HG03280 (cell line): Measurements from ENCODE around the gene AOX1.
"Not testable (repeated sequence)": the region's sequence is repeated elsewhere in the genome, so short reads cannot be mapped to it uniquely, and the experiment has no call there.

ENCODE experiments used
- ATAC-seq: cut with Tn5 transposase; IDR thresholded peaks from one replicate; pipeline ENCODE4 v1.9.1; 2021; ENCODE audit warnings: mild to moderate bottlenecking, moderate library complexity; ENCODE audit not compliant: unreplicated experiment

AOX1 gene

DNA sequence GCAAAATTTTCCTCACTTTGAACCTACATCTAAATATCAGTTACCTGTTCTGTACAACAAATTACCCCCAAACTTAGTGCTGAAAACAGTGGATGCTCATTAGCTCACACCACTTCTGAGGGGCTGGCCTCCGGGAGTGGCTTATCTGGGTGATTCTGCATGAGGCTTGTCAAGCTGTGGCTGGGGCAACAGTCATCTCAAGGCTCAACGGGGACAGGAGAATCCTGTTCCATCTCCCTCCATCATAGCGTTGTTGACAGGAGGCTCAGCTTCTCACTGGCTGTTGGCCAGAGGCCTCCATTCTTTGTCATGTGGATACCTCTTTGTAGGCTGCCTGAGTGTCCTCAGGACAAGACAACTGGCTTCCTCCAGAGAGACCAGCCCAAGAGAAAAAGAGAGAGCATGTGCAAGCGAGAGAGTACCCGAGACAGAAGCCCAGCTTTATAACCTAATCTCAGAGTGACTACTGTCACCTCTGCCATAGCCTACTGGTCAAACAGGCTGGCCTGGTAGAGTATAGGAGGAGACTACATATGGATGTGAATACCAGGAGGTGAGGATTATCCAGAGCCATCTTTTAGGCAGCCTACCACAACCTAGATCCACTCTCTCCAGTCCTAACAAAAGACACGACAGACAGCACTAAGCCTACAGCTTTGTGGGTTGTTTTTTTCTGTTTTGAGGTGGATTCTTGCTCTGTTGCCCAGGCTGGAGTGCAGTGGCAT, 79.1 kb downstream of the AOX1 start:
- no peak for ATAC-seq

DNA sequence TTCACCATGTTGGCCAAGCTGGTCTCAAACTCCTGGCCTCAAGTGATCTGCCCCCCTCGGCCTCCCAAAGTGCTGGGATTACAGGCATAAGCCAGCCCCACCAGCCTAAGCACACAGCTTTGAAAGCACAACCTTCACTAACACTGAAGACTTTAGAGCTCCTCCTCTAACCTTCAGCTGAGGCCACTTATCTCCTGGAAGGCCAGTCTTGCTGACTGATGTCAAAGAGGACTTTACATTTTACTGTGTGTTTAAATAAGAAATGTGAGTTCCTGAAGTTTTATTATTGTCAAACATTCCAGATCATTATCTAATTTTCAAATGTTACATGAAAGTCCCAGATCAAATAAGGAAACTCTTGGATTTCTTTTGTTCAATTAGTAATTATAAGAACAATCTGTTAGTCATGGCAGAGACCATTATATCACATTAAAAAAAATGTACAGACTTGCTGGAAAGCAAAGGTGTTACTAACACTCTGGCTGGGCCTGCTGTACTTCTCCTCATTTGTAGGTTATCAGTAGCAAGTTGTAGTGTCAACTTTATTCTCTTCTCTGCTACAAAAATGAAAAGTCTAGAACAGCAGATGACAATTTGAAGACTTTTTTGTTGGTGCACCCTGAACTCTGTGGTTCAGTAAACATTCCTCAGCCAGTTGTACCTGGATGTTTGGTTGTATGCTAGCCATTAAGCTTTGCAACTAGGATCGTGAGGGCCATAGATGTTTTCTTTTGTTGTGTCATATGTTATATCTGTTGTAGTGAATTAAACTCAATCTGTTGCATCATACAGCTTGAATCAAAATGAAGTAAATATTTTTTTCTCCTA, 80.0 kb downstream of the AOX1 start:
- no peak for ATAC-seq

DNA sequence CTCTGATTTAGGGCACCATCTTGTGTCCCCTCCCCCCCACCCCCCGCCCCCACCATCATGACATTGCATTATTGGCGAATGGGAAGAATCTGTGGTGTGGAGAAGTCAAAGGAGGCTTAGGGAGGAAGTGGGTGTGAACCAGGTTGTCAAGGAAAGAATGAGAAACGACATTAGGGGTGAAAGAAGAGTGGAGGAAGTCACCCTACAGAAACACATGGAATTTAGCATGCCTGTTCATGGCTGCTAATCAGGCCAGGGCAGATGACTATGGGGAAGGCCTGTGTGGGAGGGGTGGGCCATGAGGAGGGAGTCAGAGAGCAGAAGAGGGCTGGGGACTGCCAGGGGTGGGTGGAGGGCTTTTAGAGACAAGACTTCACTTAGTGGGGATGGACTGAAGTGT, 81.6 kb downstream of the AOX1 start:
- ATAC-seq: no peak

DNA sequence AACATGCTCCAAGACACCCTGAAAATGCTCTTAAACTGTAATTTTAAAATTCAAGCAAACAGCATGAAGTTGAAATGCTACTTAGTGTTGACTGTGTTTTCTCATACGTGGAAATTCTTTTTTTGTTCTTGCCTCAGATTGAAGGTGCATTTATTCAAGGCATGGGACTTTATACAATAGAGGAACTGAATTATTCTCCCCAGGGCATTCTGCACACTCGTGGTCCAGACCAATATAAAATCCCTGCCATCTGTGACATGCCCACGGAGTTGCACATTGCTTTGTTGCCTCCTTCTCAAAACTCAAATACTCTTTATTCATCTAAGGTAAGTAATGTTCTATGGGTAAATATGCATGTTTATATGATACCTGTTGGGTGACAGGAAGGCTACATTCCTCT, 82.7 kb downstream of the AOX1 start:
- ATAC-seq: no peak

DNA sequence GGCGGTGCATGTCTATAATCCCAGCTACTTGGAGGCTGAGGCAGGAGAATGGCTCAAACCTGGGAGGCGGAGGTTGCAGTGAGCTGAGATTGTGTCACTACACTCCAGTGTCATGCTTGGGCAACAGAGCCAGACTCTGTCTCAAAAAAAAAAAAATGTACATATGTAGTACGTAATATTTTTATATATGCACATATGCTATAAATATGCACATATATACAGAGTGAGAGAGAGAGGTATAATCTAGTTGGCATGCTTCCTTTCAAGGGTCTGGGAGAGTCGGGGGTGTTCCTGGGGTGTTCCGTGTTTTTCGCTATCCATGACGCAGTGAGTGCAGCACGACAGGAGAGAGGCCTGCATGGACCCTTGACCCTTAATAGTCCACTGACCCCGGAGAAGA, 83.5 kb downstream of the AOX1 start:
- no peak for ATAC-seq

DNA sequence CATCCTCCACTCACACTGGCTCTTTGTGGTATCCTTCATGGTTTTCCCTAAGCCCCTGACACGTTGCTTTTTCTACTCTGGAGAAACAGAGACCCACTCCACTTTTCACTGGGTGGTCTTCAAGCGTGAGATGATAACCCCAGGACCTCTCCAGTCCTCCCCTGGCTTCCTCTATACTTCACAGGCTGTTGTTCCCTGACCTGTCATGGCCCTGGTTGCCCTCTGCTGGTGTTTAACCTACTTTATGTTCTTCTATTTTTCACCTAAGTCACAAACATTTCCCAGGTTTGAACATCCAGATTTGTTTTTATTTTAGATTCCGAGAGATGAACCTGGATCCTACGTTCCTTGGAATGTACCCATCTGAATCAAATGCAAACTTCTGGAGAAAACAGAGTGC, 84.5 kb downstream of the AOX1 start:
- ATAC-seq: no peak

DNA sequence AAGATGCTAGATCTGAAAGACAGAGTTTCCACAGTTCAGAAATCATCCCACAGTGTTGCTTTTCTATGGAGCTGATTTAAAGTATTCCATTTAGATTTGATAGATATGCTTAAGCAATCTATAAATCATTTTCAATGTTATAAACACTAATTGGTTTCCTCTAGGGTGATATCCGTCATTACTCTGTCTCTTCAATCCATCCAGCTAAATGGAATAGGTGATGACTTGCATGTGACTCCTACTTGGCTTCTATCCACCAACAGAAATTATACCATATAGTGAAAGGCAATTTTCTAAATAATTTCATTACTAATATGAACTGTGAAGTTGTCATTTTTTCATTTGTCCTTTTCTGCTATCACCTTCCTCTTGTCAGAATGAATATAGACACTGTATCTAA, 84.9 kb downstream of the AOX1 start:
- ATAC-seq: no peak

DNA sequence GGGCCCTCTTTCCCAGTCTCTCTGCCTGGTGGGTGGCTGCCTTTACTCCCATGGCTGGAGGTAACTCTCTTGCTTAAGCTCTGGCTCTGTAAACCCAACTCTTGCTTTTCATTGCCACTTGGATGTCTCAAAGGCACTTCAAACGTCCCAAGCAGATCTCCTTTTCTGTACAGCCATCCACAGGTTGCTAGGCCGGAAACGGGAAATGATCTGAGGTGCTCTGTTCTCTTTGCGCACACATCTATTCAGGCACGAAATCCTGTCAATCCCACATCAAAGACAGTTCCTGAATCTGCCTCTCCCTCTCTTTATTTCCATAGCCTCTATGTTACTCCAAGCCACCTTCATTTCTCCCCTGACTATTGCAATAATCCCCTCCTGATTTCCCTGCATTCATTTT, 87.4 kb downstream of the AOX1 start:
- no peak for ATAC-seq

DNA sequence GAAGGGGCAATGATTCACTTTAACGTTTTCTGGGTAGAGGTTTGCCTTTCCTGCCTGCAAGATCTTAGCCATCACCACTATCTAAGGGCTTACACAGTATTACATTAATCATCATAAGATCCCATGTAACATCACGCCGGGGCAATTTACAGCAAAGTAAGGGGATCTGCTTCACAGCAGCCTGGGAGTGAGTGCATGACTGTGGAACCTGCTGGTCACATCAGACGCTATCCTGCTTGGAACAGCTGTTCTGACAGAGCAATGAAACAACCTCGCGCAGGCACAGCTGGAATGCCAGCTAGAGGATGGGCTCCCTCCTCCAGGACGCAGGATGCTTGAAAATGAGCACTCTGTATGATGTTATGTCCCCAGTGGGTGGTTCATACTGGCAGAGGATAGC, 89.0 kb downstream of the AOX1 start:
- ATAC-seq: no peak

DNA sequence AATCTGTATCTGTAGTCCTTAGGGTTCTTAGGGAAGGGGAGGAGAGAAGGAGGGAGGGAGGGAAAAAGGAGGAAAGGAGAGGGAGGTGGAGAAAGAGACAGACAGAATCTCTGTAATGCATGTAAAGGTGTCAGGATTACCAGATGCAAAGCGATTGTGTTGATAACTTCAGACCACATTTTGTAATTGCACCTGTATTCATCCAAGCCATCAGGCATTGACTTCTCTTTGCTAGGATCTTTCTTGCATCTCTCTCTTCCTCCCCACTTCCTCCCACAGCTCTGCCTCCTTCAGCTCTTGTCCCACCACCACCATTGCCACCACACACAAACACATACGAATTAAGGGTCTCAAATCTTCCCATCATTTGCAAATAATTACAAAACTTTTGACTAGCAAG, 91.4 kb downstream of the AOX1 start:
- ATAC-seq: no peak

DNA sequence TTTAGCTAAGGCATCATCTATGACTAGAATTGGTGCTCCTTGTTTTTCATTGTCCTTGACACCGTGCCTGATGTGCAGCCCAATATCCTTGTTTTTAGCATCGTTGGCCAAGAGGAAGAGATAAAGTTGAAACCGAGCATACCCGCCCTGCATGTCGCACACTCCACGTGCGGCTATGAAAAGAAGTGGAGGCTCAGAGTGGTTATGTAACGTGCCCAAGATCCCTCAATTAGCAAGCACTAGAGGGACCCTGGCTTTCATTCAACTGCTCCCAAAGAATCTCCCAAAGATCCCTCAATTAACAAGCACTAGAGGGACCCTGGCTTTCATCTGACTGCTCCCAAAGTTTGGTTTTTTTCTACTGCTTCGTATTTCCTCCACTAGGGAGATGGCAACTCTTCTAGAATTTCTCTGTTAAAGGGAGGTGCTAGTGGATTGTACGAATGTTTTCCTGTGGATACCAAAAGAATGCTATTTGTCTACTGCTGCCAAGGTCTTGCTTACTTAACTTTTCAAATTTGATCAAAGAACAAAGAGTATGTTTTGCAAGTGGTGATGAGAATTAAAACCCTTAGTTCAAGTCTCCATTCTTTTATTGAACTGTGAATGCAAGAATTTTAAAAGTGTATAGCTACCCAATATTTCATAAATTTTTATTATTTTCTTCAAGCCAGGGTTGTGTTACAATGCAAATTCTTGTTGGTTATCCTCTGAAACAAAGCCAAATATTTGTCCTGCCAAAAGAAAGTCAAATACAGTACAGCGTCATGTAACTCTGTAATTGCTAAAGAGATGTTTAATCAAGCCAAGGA, 92.1 kb downstream of the AOX1 start:
- ATAC-seq: no peak

DNA sequence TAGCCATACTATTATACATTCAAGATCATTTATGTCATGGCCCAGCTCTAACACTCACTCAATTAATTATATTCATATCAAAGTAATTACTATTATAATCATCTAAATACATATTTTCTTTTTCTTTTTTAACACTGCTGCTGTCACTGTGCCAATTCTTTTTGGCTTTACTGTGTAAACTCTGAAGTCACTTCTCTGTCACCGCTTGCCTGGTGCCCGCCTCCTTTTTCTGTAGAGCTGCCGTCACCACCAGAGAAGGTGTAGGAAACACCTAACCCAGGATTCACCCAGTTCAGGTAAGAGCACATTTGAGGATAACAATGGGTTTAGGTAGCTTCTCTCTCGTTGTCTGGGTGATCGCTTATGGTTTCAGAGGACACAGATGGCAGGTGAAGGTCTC, 93.3 kb downstream of the AOX1 start:
- ATAC-seq: no peak

DNA sequence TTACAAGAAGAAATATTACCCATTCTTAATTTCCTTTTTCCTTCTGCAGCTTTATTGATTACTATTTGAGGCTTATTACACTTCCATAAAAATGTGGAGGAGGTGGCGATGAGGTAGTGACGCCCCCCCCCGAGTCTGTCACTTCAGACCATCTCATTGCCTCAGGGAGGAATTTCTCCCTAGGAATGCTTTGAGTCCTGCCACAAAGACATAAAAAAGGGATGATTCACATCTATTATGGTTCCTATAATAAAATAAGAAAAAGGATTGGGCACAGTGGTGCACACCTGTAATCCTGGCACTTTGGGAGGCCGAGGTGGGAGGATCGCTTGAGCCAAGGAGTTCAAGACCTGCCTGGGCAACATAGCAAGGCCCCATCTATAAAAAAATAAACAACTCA, 93.7 kb downstream of the AOX1 start:
- no peak for ATAC-seq

DNA sequence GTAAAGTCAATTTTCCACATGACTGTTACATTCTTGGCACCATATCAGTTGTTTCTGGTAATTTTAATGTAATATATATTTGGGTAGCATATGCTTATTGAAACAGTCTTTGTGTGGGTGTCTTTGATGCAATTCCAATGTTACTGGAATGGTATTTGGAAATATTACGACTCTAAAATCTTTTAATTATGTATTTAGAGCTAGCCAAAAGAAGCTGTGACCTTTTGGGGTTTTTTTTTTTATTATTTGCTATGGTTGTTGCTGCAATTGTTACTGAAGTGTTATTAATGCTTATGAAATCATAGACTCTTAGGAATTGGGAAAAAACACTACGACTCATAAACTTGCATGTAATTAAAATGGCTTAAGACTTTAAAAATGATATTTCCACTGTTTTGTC, 95.9 kb downstream of the AOX1 start:
- no peak for ATAC-seq

DNA sequence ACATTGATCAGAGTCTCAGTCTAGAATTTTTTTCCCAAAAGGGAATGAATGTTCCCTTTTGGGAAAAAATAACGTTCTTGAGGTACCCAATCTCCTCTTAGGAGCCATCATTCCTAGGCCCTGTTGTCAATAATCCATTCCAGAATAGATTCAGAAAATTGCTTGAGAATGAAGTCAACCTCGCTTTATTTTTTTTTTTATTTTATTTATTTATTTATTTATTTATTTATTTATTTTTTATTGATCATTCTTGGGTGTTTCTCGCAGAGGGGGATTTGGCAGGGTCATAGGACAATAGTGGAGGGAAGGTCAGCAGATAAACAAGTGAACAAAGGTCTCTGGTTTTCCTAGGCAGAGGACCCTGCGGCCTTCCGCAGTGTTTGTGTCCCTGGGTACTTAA, 96.6 kb downstream of the AOX1 start:
- ATAC-seq: not testable (repeated sequence)

DNA sequence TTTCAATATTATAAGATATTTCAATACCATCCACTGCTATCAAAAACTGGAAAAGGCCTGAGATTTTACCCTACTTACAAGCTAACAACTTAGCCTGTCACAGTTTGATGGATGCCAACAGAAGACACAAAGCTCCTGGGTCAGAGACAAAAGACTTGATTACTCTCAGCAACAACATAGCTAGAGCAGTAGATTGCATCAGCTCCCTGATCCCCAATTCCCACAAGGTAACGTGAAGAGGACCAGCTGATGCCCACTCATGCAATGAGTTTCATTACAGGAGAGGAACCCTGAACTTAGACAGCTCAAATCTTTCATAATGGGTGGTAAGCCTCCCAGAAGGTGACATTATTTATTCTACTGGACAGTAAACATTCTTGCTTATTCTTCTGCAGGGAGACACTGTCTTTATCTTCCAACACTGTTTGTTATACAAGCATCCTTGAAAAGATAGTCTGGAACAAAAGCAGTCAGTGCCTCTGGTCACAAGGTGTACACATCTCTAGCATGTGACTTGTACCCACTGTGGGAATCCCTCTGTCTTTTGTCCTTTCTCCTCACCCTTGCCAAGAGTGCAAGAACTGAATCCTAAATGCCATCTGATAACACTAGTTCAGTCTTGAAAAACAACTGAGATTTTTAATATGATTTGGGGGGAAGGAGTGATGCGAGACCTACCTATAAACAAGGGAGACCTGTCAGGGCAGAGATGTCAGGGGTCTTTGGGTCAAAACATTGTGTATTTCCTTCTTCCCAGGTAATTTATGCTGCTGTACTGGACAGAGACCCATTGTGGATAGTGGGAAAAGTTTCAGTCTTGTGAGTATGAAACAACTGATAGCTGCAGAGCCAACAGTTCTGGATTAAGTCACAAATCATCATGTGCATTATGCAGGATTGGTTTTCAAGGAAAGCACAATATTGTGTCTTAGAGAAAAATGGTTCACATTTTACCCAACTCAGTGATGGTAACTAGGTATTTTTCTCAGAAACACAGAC, 102.4 kb downstream of the AOX1 start:
- no peak for ATAC-seq

DNA sequence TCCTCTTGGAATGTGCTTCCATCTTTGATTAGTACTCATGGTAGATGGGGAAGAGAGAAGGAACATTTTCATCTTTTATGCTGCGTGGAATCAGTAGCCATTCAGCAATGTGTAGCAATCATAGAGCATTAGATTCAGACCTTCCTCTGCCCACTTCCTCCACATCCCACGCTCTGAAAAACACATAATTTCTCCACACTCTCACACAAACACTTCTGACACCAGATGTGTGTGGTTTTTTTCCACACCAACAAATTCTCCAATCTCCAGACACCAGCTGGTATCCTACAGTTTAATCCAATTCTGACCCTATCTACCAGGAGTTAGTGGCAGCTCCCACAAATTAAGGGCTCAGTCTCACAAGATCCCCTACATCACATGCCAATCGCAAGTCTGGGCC, 103.3 kb downstream of the AOX1 start:
- ATAC-seq: no peak

DNA sequence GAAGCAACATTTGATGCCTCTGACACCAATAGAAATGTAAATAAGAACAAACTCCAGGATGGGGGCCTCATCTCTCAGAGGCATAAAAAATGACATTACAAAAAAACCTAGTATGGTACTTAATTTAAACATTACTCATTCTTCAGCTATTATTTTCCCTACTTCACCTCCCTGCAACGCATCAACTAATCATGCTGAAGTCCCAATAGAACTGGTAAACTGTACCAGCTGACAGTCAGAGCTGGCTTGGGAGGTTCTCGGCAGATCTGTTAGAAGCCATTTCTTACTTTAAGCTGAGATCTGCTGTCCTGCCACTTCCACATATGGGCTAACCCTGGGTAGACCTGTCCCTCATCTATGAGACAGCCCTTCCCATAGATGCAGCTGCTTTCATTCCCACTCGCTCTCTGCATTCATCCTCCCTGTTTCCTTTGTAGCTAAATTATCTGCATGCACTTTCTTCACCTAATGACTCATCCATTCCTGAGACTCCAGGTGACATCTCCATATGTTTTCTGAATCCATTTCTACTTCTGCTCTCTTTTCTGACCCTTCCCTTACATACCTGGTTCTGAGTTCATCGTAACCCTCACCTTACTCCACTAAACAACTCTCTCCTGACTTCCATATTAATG, 108.1 kb downstream of the AOX1 start:
- ATAC-seq: no peak

DNA sequence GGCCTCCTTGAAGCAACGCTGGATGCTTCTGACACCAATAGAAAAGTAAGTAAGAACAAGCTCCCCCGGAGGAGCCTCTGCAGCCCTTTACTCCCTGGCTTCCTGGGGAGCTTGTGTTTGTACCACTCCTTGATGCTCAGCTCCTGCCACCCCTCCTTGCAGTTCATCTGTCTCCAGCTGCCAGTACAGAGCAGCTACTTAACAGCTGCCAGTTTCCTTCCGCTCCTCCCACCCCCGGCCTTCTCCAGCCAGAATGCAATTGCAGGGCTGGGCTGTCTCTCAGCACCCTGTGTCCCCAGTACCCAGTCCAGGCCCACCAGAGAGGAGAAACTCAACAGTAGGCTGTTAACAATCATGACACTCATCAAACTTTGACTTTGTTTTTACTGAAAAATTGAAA, 109.4 kb downstream of the AOX1 start:
- ATAC-seq: no peak

DNA sequence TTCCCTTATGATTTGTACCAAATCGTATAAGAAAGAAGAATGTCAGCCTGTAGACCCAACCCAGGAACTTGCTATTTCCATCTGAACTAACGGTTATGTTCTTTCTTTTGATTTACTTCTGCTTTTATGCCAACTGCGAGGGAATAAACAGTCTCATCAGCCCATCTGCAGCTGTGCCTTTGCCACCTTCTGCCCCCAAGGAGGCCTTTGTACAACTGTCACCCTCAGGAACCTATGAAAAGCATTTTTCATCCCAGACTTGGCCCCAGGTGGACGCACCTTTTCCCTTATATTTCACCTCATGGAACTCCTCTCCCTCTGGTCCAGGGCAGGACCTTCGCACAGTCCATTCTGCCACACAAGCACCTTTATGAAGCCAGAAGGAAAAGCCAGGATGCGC, 109.8 kb downstream of the AOX1 start:
- no peak for ATAC-seq
